ENCODE results near the gene RFX3.

DNA sequence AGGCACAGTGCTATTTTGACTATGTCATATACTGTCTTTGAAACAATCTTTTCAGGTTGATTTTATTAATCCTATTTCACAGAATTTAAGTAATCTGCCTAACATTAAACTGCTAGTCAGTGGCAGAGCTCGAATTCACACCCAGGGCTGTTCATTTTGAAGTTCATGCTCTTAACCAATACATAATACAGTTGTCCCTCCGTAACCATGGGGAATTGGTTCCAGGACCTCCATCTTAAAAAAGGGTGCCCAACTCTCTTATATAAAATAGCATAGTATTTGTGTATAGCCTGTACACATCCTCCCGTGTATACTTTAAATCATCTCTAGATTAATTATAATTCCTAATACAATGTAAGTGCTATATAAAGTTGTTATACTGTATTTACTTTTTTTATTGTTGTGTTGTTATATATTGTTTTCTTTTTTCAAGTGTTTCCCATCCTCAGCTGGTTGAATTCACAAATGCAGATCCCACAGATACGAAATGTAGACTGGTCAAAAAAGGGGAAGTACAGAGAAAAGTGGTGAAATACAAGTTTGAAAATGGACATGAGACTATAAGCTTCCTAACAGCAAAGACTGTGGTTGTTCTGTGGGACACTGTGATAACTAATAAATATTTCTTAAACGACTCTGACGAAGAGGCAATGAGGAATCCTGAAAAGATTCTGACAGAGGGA lies 18.3 kb downstream of the RFX3 start:
- TF ChIP-seq EZH2 (IDR thresholded peaks at IDR 0.05; ENCODE audit: low read length, unreplicated experiment), result no peak
- TF ChIP-seq, protein P1, sequence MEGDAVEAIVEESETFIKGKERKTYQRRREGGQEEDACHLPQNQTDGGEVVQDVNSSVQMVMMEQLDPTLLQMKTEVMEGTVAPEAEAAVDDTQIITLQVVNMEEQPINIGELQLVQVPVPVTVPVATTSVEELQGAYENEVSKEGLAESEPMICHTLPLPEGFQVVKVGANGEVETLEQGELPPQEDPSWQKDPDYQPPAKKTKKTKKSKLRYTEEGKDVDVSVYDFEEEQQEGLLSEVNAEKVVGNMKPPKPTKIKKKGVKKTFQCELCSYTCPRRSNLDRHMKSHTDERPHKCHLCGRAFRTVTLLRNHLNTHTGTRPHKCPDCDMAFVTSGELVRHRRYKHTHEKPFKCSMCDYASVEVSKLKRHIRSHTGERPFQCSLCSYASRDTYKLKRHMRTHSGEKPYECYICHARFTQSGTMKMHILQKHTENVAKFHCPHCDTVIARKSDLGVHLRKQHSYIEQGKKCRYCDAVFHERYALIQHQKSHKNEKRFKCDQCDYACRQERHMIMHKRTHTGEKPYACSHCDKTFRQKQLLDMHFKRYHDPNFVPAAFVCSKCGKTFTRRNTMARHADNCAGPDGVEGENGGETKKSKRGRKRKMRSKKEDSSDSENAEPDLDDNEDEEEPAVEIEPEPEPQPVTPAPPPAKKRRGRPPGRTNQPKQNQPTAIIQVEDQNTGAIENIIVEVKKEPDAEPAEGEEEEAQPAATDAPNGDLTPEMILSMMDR (conservative IDR thresholded peaks at IDR 0.05; ENCODE audit: low read depth, low read length), result no peak
